Prostate gland (tissue), 2 donors: ENCODE data around the gene KLHL28. TPM values are rescaled to one million over a fixed set of nuclear protein-coding genes. Genes with fewer than 3 reads are reported as not detected.

Experiments used
- DNase-seq: peaks from one replicate; pipeline ENCODE4 v3.0.0-alpha.2; 2019; ENCODE audit warnings: low spot score
- H3K27ac ChIP-seq, 2 donors: fragments of 200-600 bp; sonication (generic); 2 replicates each; pipeline ENCODE4 v1.5.1; 2017 to 2019
- H3K27me3 ChIP-seq: fragments of 200-600 bp; sonication (generic); replicated peaks from 2 replicates; pipeline ENCODE4 v1.5.1; 2019; ENCODE audit not compliant: insufficient read depth
- H3K36me3 ChIP-seq, 2 donors: fragments of 200-600 bp; sonication (generic); 1 replicate in 1 of 2; 2 replicates in 1 of 2; pipeline versions ENCODE4 v1.5.1 to v1.8.1; 2017 to 2019
- H3K4me1 ChIP-seq: fragments of 200-600 bp; sonication (generic); replicated peaks from 2 replicates; pipeline ENCODE4 v1.5.1; 2019
- H3K4me3 ChIP-seq, 2 donors: fragments of 200-600 bp; sonication (generic); 2 replicates each; pipeline ENCODE4 v1.5.1; 2017 to 2019
- H3K9me3 ChIP-seq: fragments of 200-600 bp; sonication (generic); 2 replicates; pipeline ENCODE4 v1.5.1; 2017
- CTCF ChIP-seq, 4 experiments: fragments of 200-600 bp in 2 of 4; fragments of 450-650 bp in 2 of 4; sonication (generic) in 2 of 4; IDR thresholded peaks; 1 replicate in 3 of 4; 2 replicates in 1 of 4; pipeline ENCODE4 v1.5.1; 2016 to 2019; ENCODE audit warnings: antibody characterized with exemption in 4 of 4, mild to moderate bottlenecking in 2 of 4, moderate library complexity in 2 of 4
- POLR2A ChIP-seq: fragments of 450-650 bp; IDR thresholded peaks from one replicate; pipeline ENCODE4 v1.6.1; 2016; ENCODE audit warnings: antibody characterized with exemption, mild to moderate bottlenecking
- POLR2AphosphoS5 ChIP-seq: sonication (generic); formaldehyde crosslinking; IDR thresholded peaks from one replicate; pipeline ENCODE4 v1.6.1; 2017; ENCODE audit warnings: antibody characterized with exemption
- WGBS: methylation state at CpG from one replicate; pipeline ENCODE4 v1.1.5; 2018; 5-methylcytosine and 5-hydroxymethylcytosine counted together
- intact Hi-C: fragments of 100-400 bp; cut with DNase I; formaldehyde crosslinking; loops from one replicate; pipeline ENCODE4 v1.14.2; 2022
- total RNA-seq, 2 donors: library from RNA; depleted of rRNA; stranded (reverse); fragments of >200 nt; gene quantifications; one replicate each; pipeline ENCODE4 v1.1.0, GENCODE V29; 2016

KLHL28 gene
- total RNA-seq, 2 donors from 2014 or later: 7.4 to 9.7 TPM

- no peak for TF ChIP-seq POLR2AphosphoS5
- TF ChIP-seq CTCF (IDR thresholded peaks at IDR 0.05): no peak
- no peak for TF ChIP-seq POLR2A
- intact Hi-C loops: loop anchor here (2.0 to 5.0 kb wide), 4 partner anchors 64 to 292 kb away; partner anchors contain the start of genes FANCM, FKBP3, MIS18BP1 and PRPF39
- Histone ChIP-seq H3K4me3 (peak overlapping the region; percentile 69 to 78), H3K9me3 (no peaks in the 10 kb centered on the region), H3K4me1 (peaks cover 4% of the 10 kb centered on the region), H3K36me3 (no peaks in the 10 kb centered on the region), H3K27ac (peak overlapping the region; percentile 90 to 92), H3K27me3 (no peaks in the 10 kb centered on the region)
- 0% methylated on average over 3 of the region's 3 CpGs for WGBS
- DNase-seq: no peak
Measured at GRCh38 chr14:44960646-44961045, 1.1 kb downstream of the KLHL28 start.

- Histone ChIP-seq H3K27me3 (no peaks in the 10 kb centered on the region), H3K27ac (peak overlapping the region; percentile 90 to 92), H3K36me3 (no peaks in the 10 kb centered on the region), H3K4me1 (peaks cover 4% of the 10 kb centered on the region), H3K9me3 (no peaks in the 10 kb centered on the region), H3K4me3 (peak overlapping the region in 1 of 2 donors; percentile 78)
- no peak for DNase-seq
- intact Hi-C loops: loop anchor here (2.0 to 5.0 kb wide), 4 partner anchors 63 to 292 kb away; partner anchors contain the start of genes FANCM, FKBP3, MIS18BP1 and PRPF39
- 35% methylated on average over 2 of the region's 2 CpGs for WGBS
- TF ChIP-seq CTCF (IDR thresholded peaks at IDR 0.05) (no peak), POLR2A (no peak), POLR2AphosphoS5 (no peak)
Measured at GRCh38 chr14:44960146-44960545, 1.6 kb downstream of the KLHL28 start.

DNA sequence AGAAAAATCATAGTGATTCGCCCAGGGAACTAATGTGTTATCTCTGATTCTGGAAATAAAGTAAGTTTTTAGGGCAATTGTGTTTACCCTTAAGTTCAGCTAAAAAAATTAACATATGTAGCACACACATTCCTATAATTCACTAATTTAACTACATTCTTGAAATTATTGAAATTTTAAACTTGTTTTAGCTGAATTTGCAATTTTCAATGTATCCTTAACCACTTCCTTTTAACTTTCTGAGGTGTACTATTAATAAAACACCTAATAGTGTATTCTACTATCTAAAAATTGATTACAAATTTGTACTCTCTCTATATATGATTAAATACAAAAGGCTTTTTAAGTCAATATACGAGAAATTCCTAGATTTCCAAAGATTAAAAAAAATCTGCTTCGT is 2.2 kb downstream of the KLHL28 start:
- Histone ChIP-seq H3K27me3 (no peaks in the 10 kb centered on the region), H3K9me3 (no peaks in the 10 kb centered on the region), H3K4me1 (peaks cover 4% of the 10 kb centered on the region), H3K36me3 (no peaks in the 10 kb centered on the region), H3K27ac (no peak overlapping the region), H3K4me3 (no peak overlapping the region)
- intact Hi-C loops: no loop called here
- 71% methylated on average over 3 of the region's 3 CpGs for WGBS
- no peak for DNase-seq
- TF ChIP-seq CTCF (IDR thresholded peaks at IDR 0.05): no peak
- TF ChIP-seq POLR2AphosphoS5: no peak
- TF ChIP-seq POLR2A: no peak

- no peak for DNase-seq
- H3K4me3 ChIP-seq: no peak overlapping the region
- 97% methylated on average over 3 of the region's 3 CpGs for WGBS
- TF ChIP-seq POLR2AphosphoS5 (no peak), CTCF (IDR thresholded peaks at IDR 0.05) (no peak), POLR2A (no peak)
- H3K36me3 ChIP-seq: no peaks in the 10 kb centered on the region
- H3K9me3 ChIP-seq: no peaks in the 10 kb centered on the region
- no peaks in the 10 kb centered on the region for H3K27me3 ChIP-seq
- H3K27ac ChIP-seq: no peak overlapping the region
- intact Hi-C loops: no loop called here
- peaks cover 4% of the 10 kb centered on the region for H3K4me1 ChIP-seq
Measured at GRCh38 chr14:44956866-44957265, 4.9 kb downstream of the KLHL28 start.

DNA sequence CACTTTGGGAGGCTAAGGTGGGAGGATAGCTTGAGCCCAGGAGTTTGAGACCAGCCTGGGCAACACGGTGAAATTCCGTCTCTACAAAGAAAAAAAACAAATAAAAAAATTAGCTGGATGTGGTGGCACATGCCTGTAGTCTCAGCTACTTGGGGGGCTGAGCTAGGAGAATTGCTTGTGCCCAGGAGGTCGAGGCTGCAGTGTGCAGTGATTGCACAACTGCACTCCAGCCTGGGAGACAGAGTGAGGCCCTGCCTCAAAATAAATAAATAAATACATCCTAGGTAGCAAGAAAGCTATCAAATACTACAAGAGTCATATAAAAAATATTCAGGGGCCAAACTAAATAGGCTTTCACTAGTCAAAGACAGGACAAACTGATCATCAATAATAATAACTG is 6.2 kb downstream of the KLHL28 start:
- Histone ChIP-seq H3K36me3 (no peaks in the 10 kb centered on the region), H3K27ac (no peak overlapping the region), H3K4me1 (peaks cover 3% of the 10 kb centered on the region), H3K4me3 (no peak overlapping the region), H3K27me3 (no peaks in the 10 kb centered on the region), H3K9me3 (no peaks in the 10 kb centered on the region)
- TF ChIP-seq POLR2A: no peak
- TF ChIP-seq POLR2AphosphoS5: no peak
- TF ChIP-seq CTCF (IDR thresholded peaks at IDR 0.05): no peak
- WGBS: 65% methylated on average over 3 of the region's 3 CpGs
- intact Hi-C loops: no loop called here
- DNase-seq: no peak
